KMS-11 (cell line): ENCODE measurements around the gene EML6.
"Not testable (repeated sequence)": the region's sequence is repeated elsewhere in the genome, so short reads cannot be mapped to it uniquely, and the experiment has no call there.

Experiments used
- H2AFZ ChIP-seq: fragments of 200-600 bp; sonication (generic); 2 replicates; pipeline ENCODE4 v1.6.1; 2016; ENCODE audit warnings: antibody characterized with exemption, mixed run types, low read depth
- H3K27ac ChIP-seq: fragments of 200-600 bp; sonication (generic); 2 replicates; pipeline ENCODE4 v1.6.1; 2016; ENCODE audit warnings: mild to moderate bottlenecking, mixed run types
- H3K27me3 ChIP-seq: fragments of 200-600 bp; sonication (generic); 2 replicates; pipeline ENCODE4 v1.6.1; 2017; ENCODE audit warnings: mild to moderate bottlenecking, low read depth, mixed run types, moderate library complexity; ENCODE audit not compliant: insufficient read depth
- H3K36me3 ChIP-seq: fragments of 200-600 bp; sonication (generic); 2 replicates; pipeline ENCODE4 v1.6.1; 2017; ENCODE audit warnings: mild to moderate bottlenecking, mixed run types; ENCODE audit not compliant: insufficient read depth
- H3K4me1 ChIP-seq: fragments of 200-600 bp; sonication (generic); 2 replicates; pipeline ENCODE4 v1.6.1; 2016; ENCODE audit warnings: mild to moderate bottlenecking, low read depth, mixed run types; ENCODE audit not compliant: poor library complexity, severe bottlenecking
- H3K4me2 ChIP-seq: fragments of 200-600 bp; sonication (generic); 2 replicates; pipeline ENCODE4 v1.7.0; 2016; ENCODE audit warnings: mild to moderate bottlenecking, mixed run types
- H3K4me3 ChIP-seq: fragments of 200-600 bp; sonication (generic); IDR thresholded peaks from 2 replicates; pipeline ENCODE4 v1.6.1; 2017; ENCODE audit warnings: low read depth, low read length, mixed read lengths; ENCODE audit not compliant: insufficient read depth
- H3K79me2 ChIP-seq: fragments of 200-600 bp; sonication (generic); 2 replicates; pipeline ENCODE4 v1.6.1; 2016; ENCODE audit warnings: low read depth, mixed run types; ENCODE audit not compliant: insufficient read depth
- H3K9ac ChIP-seq: fragments of 200-600 bp; sonication (generic); 2 replicates; pipeline ENCODE4 v1.6.1; 2016; ENCODE audit warnings: mild to moderate bottlenecking, mixed run types
- H4K20me1 ChIP-seq: fragments of 200-600 bp; sonication (generic); 2 replicates; pipeline ENCODE4 v1.6.1; 2016; ENCODE audit warnings: mild to moderate bottlenecking, mixed run types; ENCODE audit not compliant: insufficient read depth
- CTCF ChIP-seq: fragments of 200-600 bp; sonication (generic); conservative IDR thresholded peaks from 2 replicates; pipeline ENCODE4 v1.6.1; 2017; ENCODE audit warnings: low read depth, mild to moderate bottlenecking, antibody characterized with exemption, low read length, moderate library complexity, mixed read lengths

Gene EML6

GRCh38 chr2:54872780-54873179 is 149.3 kb downstream of the EML6 start:
- H3K79me2 ChIP-seq: no peaks in the 10 kb centered on the region
- no peak for TF ChIP-seq CTCF
- no peak overlapping the region for H3K9ac ChIP-seq
- no peaks in the 10 kb centered on the region for H3K36me3 ChIP-seq
- no peaks in the 10 kb centered on the region for H3K27me3 ChIP-seq
- no peaks in the 10 kb centered on the region for H4K20me1 ChIP-seq
- H3K4me3 ChIP-seq: no peak overlapping the region
- H3K27ac ChIP-seq: no peak overlapping the region
- H3K4me2 ChIP-seq: no peak overlapping the region
- no peak overlapping the region for H2AFZ ChIP-seq
- H3K4me1 ChIP-seq: no peaks in the 10 kb centered on the region

DNA sequence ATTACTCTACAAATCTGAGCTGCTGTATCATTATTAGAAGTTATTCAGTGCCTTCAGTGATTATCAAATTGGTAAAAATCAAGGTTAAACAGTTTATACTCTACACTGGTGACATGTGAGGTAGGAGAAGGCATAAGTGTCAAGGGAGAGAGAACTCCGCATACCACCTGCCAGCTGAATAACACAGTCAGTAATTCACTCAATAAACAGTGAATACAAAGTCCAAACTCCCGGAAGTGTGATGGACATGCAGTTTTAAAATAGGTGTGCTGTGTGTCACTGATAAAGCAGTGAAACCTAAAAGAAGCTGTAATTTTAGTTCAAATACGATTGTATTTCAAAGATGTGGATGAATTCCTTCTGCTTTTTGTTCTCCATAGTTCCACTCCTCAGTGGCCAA is 149.8 kb downstream of the EML6 start:
- H4K20me1 ChIP-seq, H3K79me2 ChIP-seq, H3K4me2 ChIP-seq, H3K27me3 ChIP-seq, H3K4me3 ChIP-seq, H3K36me3 ChIP-seq, H3K9ac ChIP-seq, H2AFZ ChIP-seq, H3K4me1 ChIP-seq, H3K27ac ChIP-seq: not testable (repeated sequence)

- no peaks in the 10 kb centered on the region for H3K27me3 ChIP-seq
- no peak overlapping the region for H2AFZ ChIP-seq
- no peak overlapping the region for H3K9ac ChIP-seq
- H3K27ac ChIP-seq: no peak overlapping the region
- no peaks in the 10 kb centered on the region for H3K4me1 ChIP-seq
- H3K4me2 ChIP-seq: no peak overlapping the region
- H4K20me1 ChIP-seq: no peaks in the 10 kb centered on the region
- H3K4me3 ChIP-seq: no peak overlapping the region
- H3K79me2 ChIP-seq: no peaks in the 10 kb centered on the region
- no peak for TF ChIP-seq CTCF
- no peaks in the 10 kb centered on the region for H3K36me3 ChIP-seq
These were observed 153.3 kb downstream of the EML6 start for GRCh38 chr2:54876764-54877163.

GRCh38 chr2:54878182-54878581 is 154.7 kb downstream of the EML6 start:
- Histone ChIP-seq H3K36me3 (no peaks in the 10 kb centered on the region), H4K20me1 (no peaks in the 10 kb centered on the region), H2AFZ (no peak overlapping the region), H3K9ac (no peak overlapping the region), H3K4me1 (no peaks in the 10 kb centered on the region), H3K4me2 (no peak overlapping the region), H3K27me3 (no peaks in the 10 kb centered on the region), H3K27ac (no peak overlapping the region), H3K4me3 (no peak overlapping the region), H3K79me2 (no peaks in the 10 kb centered on the region)
- no peak for TF ChIP-seq CTCF

GRCh38 chr2:54879032-54879431 is 155.6 kb downstream of the EML6 start:
- H3K4me1 ChIP-seq: no peaks in the 10 kb centered on the region
- no peak overlapping the region for H3K4me2 ChIP-seq
- H3K79me2 ChIP-seq: no peaks in the 10 kb centered on the region
- H4K20me1 ChIP-seq: no peaks in the 10 kb centered on the region
- no peaks in the 10 kb centered on the region for H3K36me3 ChIP-seq
- H3K27ac ChIP-seq: no peak overlapping the region
- no peak for TF ChIP-seq CTCF
- H2AFZ ChIP-seq: no peak overlapping the region
- no peak overlapping the region for H3K9ac ChIP-seq
- H3K4me3 ChIP-seq: no peak overlapping the region
- no peaks in the 10 kb centered on the region for H3K27me3 ChIP-seq
